ENCODE data around the gene TP53I13. TPM values are rescaled to one million over a fixed set of nuclear protein-coding genes. Genes with fewer than 3 reads are reported as not detected.
A peak's percentile ranks its signal among the peaks of the same experiment; 100 is the strongest.

Gene TP53I13
- total and polyA plus RNA-seq, 2 of the 13 experiments (the other 11 are each of a cell fraction or from before 2014, with no cell fraction given): 16.9 to 25.7 TPM

GRCh38 chr17:29591146-29591736 lies 22.7 kb downstream of the TP53I13 start (continued):
- TF ChIP-seq ZNF704 (CRISPR knock-in tag; IDR thresholded peaks at IDR 0.05; ENCODE audit: borderline replicate concordance) (no peak; the same call in 1 of the 2 replicates), SCMH1 (CRISPR knock-in tag; IDR thresholded peaks at IDR 0.05; ENCODE audit: borderline replicate concordance) (no peak), ZNF451 (CRISPR knock-in tag; IDR thresholded peaks at IDR 0.05) (no peak), GMEB2 (CRISPR knock-in tag; IDR thresholded peaks at IDR 0.05; ENCODE audit: low read depth) (no peak), ZNF614 (CRISPR knock-in tag; IDR thresholded peaks at IDR 0.05; ENCODE audit: borderline replicate concordance) (no peak), MZF1 (CRISPR knock-in tag; IDR thresholded peaks at IDR 0.05; ENCODE audit: borderline replicate concordance) (no peak), ZNF205 (CRISPR knock-in tag; IDR thresholded peaks at IDR 0.05) (no peak; the same call in 1 of the 2 replicates), BRF2 (CRISPR knock-in tag; IDR thresholded peaks at IDR 0.05) (no peak), RARG (CRISPR knock-in tag; IDR thresholded peaks at IDR 0.05; ENCODE audit: low read depth) (no peak), ZNF260 (CRISPR knock-in tag; IDR thresholded peaks at IDR 0.05; ENCODE audit: borderline replicate concordance, low read depth) (no peak), ZNF143 (CRISPR knock-in tag; IDR thresholded peaks at IDR 0.05) (no peak; the same call in 1 of the 2 replicates), GMEB1 (CRISPR knock-in tag; IDR thresholded peaks at IDR 0.05; ENCODE audit: borderline replicate concordance) (no peak), MXI1 (IDR thresholded peaks at IDR 0.05; ENCODE audit: borderline replicate concordance, low read depth, low read length) (peak; percentile 85), ARHGAP35 (CRISPR knock-in tag; IDR thresholded peaks at IDR 0.05; ENCODE audit: borderline replicate concordance) (no peak)
- TF ChIP-seq, protein P1, sequence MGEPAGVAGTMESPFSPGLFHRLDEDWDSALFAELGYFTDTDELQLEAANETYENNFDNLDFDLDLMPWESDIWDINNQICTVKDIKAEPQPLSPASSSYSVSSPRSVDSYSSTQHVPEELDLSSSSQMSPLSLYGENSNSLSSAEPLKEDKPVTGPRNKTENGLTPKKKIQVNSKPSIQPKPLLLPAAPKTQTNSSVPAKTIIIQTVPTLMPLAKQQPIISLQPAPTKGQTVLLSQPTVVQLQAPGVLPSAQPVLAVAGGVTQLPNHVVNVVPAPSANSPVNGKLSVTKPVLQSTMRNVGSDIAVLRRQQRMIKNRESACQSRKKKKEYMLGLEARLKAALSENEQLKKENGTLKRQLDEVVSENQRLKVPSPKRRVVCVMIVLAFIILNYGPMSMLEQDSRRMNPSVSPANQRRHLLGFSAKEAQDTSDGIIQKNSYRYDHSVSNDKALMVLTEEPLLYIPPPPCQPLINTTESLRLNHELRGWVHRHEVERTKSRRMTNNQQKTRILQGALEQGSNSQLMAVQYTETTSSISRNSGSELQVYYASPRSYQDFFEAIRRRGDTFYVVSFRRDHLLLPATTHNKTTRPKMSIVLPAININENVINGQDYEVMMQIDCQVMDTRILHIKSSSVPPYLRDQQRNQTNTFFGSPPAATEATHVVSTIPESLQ (CRISPR knock-in tag; conservative IDR thresholded peaks at IDR 0.05): no peak
- TF ChIP-seq, protein P2, sequence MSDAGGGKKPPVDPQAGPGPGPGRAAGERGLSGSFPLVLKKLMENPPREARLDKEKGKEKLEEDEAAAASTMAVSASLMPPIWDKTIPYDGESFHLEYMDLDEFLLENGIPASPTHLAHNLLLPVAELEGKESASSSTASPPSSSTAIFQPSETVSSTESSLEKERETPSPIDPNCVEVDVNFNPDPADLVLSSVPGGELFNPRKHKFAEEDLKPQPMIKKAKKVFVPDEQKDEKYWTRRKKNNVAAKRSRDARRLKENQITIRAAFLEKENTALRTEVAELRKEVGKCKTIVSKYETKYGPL (CRISPR knock-in tag; IDR thresholded peaks at IDR 0.05): no peak
- TF ChIP-seq, protein P3, sequence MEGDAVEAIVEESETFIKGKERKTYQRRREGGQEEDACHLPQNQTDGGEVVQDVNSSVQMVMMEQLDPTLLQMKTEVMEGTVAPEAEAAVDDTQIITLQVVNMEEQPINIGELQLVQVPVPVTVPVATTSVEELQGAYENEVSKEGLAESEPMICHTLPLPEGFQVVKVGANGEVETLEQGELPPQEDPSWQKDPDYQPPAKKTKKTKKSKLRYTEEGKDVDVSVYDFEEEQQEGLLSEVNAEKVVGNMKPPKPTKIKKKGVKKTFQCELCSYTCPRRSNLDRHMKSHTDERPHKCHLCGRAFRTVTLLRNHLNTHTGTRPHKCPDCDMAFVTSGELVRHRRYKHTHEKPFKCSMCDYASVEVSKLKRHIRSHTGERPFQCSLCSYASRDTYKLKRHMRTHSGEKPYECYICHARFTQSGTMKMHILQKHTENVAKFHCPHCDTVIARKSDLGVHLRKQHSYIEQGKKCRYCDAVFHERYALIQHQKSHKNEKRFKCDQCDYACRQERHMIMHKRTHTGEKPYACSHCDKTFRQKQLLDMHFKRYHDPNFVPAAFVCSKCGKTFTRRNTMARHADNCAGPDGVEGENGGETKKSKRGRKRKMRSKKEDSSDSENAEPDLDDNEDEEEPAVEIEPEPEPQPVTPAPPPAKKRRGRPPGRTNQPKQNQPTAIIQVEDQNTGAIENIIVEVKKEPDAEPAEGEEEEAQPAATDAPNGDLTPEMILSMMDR (CRISPR knock-in tag; IDR thresholded peaks at IDR 0.05): no peak

Measured in HepG2 (cell line).